Activated T-helper 1 cell treated with anti-CD3 and anti-CD28 coated beads, Interleukin-12 subunit alpha, Interleukin-12 subunit beta, Interleukin-2, Interleukin-4 antibody, amounts not matched to agents 30 ng/mL and 10 ng/mL and 1 ng/mL, durations not matched to agents 14 hours and 24 hours and 36 hours (primary cell): Measurements from ENCODE around the gene BUD13. TPM values are rescaled to one million over a fixed set of nuclear protein-coding genes. Genes with fewer than 3 reads are reported as not detected.

Experiments used
- DNase-seq: peaks from one replicate; pipeline ENCODE4 v3.0.0; 2021; ENCODE audit warnings: low spot score
- H3K27ac Mint-ChIP-seq: one replicate; pipeline ENCODE4 v1.8.0; 2021; ENCODE audit warnings: mild to moderate bottlenecking, mixed read lengths
- H3K27me3 Mint-ChIP-seq: one replicate; pipeline ENCODE4 v1.8.0; 2022; ENCODE audit warnings: mild to moderate bottlenecking, moderate library complexity, mixed read lengths; ENCODE audit not compliant: insufficient read depth
- H3K36me3 Mint-ChIP-seq: one replicate; pipeline ENCODE4 v1.8.0; 2021; ENCODE audit warnings: low read depth, mixed read lengths
- H3K4me1 Mint-ChIP-seq: one replicate; pipeline ENCODE4 v1.8.0; 2021; ENCODE audit warnings: low read depth, mixed read lengths
- H3K4me3 Mint-ChIP-seq: one replicate; pipeline ENCODE4 v1.8.0; 2021; ENCODE audit warnings: mild to moderate bottlenecking, moderate library complexity, mixed read lengths
- H3K9me3 Mint-ChIP-seq: one replicate; pipeline ENCODE4 v1.8.0; 2021; ENCODE audit warnings: mixed read lengths
- intact Hi-C: fragments of 100-400 bp; cut with micrococcal nuclease; formaldehyde crosslinking; loops from one replicate; pipeline ENCODE4 v1.15.1; 2024
- total RNA-seq: library from RNA; stranded (reverse); gene quantifications from 2 replicates; pipeline ENCODE4 v1.2.3, GENCODE V29; 2022

The BUD13 gene
- total RNA-seq, 1 donor from 2014 or later = 30.0 TPM

- no peak overlapping the region for H3K27ac Mint-ChIP-seq
- H3K4me1 Mint-ChIP-seq = peaks cover 12% of the 10 kb centered on the region
- no peak overlapping the region for H3K4me3 Mint-ChIP-seq
- peak; percentile 31 for DNase-seq
- H3K27me3 Mint-ChIP-seq = no peaks in the 10 kb centered on the region
- intact Hi-C loops = loop anchor here (1.0 kb wide), 3 partner anchors 104 to 494 kb away; no protein-coding TSS in a partner anchor
- no peaks in the 10 kb centered on the region for H3K36me3 Mint-ChIP-seq
- no peaks in the 10 kb centered on the region for H3K9me3 Mint-ChIP-seq
Measured at GRCh38 chr11:116732271-116733042, 40.3 kb downstream of the BUD13 start.

GRCh38 chr11:116731821-116732220, 41.0 kb downstream of the BUD13 start:
- H3K27ac Mint-ChIP-seq = no peak overlapping the region
- H3K9me3 Mint-ChIP-seq = no peaks in the 10 kb centered on the region
- peaks cover 12% of the 10 kb centered on the region for H3K4me1 Mint-ChIP-seq
- DNase-seq = no peak
- intact Hi-C loops = loop anchor here (1.0 kb wide), 3 partner anchors 104 to 494 kb away; no protein-coding TSS in a partner anchor
- no peaks in the 10 kb centered on the region for H3K36me3 Mint-ChIP-seq
- no peak overlapping the region for H3K4me3 Mint-ChIP-seq
- no peaks in the 10 kb centered on the region for H3K27me3 Mint-ChIP-seq

GRCh38 chr11:116731097-116731761, 41.6 kb downstream of the BUD13 start:
- no peak overlapping the region for H3K4me3 Mint-ChIP-seq
- no peaks in the 10 kb centered on the region for H3K36me3 Mint-ChIP-seq
- H3K9me3 Mint-ChIP-seq = no peaks in the 10 kb centered on the region
- DNase-seq = no peak
- intact Hi-C loops = no loop called here
- H3K27me3 Mint-ChIP-seq = no peaks in the 10 kb centered on the region
- H3K4me1 Mint-ChIP-seq = peaks cover 12% of the 10 kb centered on the region
- no peak overlapping the region for H3K27ac Mint-ChIP-seq

DNA sequence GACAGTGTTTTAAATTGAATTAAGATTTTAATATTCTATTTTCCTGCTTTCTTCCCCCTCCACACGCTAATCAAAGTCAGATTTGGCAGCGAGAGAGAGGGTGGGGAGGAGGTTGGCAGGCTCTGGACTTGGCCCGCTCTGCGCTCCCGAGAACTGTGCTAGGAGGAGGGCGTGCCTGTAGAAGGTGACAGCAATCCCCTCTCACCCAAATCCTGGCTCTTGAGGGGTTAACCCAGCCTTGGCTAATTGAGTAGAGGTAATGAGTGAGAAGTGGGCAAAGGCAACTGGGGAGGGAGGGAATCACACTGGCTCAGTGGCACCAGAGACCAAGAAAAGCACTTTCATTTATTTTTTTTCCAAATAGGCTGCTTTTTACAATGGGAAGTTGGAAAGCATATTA, 42.2 kb downstream of the BUD13 start:
- no peaks in the 10 kb centered on the region for H3K27me3 Mint-ChIP-seq
- intact Hi-C loops = no loop called here
- H3K9me3 Mint-ChIP-seq = no peaks in the 10 kb centered on the region
- no peak overlapping the region for H3K4me3 Mint-ChIP-seq
- peaks cover 12% of the 10 kb centered on the region for H3K4me1 Mint-ChIP-seq
- no peak for DNase-seq
- no peaks in the 10 kb centered on the region for H3K36me3 Mint-ChIP-seq
- H3K27ac Mint-ChIP-seq = no peak overlapping the region

DNA sequence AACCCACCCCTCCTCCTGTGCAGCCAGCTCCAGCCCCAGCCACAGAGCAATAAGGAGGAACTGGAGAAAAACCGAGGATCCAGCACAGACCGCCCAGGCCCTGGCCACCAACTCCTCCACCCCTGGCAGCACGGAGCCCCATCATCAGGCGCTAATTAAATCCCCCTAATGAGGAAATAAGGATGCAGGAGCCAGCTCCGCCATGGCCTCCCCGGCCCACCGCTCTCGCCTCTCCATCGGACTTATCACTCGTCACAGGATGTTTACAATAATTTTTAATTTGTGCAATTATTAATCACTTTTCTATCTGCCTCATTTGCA, 42.6 kb downstream of the BUD13 start:
- no peaks in the 10 kb centered on the region for H3K27me3 Mint-ChIP-seq
- no peaks in the 10 kb centered on the region for H3K36me3 Mint-ChIP-seq
- H3K4me1 Mint-ChIP-seq = peaks cover 12% of the 10 kb centered on the region
- intact Hi-C loops = no loop called here
- no peak overlapping the region for H3K27ac Mint-ChIP-seq
- H3K4me3 Mint-ChIP-seq = no peak overlapping the region
- H3K9me3 Mint-ChIP-seq = no peaks in the 10 kb centered on the region
- DNase-seq = no peak

- DNase-seq = no peak
- intact Hi-C loops = no loop called here
- Mint-ChIP-seq H3K4me3 (no peak overlapping the region), H3K9me3 (no peaks in the 10 kb centered on the region), H3K36me3 (no peaks in the 10 kb centered on the region), H3K4me1 (peaks cover 12% of the 10 kb centered on the region), H3K27me3 (no peaks in the 10 kb centered on the region), H3K27ac (no peak overlapping the region)
Measured at GRCh38 chr11:116729501-116730240, 43.1 kb downstream of the BUD13 start.

DNA sequence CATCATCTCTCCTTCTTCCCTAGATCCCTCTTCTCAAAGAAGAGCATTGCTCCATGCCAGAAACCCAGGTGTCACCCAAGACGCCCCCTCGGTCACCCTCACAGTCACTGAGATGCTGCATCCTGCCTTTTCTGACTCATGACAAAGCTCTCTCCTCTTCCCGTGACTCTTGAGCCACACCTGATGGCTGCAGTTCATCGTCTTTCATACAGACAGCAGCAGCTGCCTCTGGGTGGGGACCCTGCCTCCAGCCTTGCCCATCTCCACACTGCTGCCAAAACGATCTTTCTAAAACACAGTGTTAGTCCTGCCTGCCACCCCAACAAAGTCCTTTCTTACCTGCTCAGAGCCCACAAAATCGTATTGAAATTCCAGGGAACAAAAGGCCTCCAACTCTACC, 44.8 kb downstream of the BUD13 start:
- H3K36me3 Mint-ChIP-seq = no peaks in the 10 kb centered on the region
- peaks cover 4% of the 10 kb centered on the region for H3K4me1 Mint-ChIP-seq
- H3K9me3 Mint-ChIP-seq = no peaks in the 10 kb centered on the region
- H3K4me3 Mint-ChIP-seq = no peak overlapping the region
- no peak for DNase-seq
- intact Hi-C loops = no loop called here
- no peak overlapping the region for H3K27ac Mint-ChIP-seq
- H3K27me3 Mint-ChIP-seq = peaks cover 4% of the 10 kb centered on the region

DNA sequence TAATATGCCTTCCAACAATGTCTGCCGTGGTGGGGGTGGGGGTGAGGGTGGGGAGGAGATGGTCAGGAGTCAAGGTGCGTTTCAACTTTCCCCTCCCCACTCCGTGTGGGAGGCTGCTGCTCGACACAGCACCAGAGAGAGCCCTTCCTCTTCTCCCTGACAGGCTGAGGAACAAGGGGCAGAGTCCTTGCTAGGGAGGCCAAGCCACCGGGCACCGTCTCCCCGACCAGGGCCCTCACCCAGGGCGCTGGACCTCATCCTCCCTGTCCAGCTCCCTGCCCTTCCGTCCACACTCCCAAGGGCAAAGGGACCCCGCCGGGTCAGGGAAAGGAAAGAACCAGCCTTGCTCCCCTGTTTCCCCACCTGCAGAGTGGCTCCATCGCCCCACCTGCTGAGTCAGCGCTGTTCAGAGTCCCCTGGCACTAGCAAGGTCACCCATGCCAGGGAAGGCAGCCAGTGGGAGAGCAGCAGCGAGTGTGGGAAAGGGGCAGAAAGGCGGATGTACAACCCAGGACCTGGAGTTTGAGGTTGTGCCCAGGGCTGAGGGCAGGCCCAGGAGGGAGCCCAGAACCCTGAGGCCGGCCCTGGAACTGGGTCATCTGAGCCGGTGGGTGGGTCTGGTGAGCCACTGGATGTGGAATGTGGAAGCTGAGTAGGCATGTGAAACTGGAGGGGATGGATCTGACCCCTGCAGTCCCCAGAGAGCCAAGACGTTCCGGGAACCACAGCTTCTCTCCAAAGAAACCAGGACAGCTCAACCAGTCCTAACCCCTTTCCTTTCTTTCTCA, 47.2 kb downstream of the BUD13 start:
- no peak overlapping the region for H3K4me3 Mint-ChIP-seq
- no peaks in the 10 kb centered on the region for H3K9me3 Mint-ChIP-seq
- H3K27ac Mint-ChIP-seq = no peak overlapping the region
- intact Hi-C loops = no loop called here
- H3K27me3 Mint-ChIP-seq = peaks cover 5% of the 10 kb centered on the region
- no peaks in the 10 kb centered on the region for H3K36me3 Mint-ChIP-seq
- no peaks in the 10 kb centered on the region for H3K4me1 Mint-ChIP-seq
- no peak for DNase-seq

DNA sequence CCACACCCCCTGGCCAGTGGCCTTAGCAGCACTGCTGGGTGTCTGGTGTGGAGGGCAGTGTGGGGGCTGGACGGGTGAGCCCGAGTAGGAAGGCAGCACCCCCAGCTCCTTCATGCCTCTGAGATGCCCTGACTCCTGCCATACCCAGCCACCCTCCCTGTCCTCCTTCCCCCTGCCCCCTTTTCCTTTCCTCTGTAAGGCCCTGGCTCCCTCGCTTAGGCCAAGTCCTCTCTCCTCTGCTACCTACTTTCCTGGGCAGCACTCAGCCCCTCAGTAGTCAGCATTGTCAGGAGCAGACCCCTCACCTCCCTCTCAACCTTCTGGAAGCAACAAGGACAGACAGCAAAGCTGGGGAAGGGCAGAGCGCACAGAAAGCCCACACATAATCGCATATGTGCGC, 48.0 kb downstream of the BUD13 start:
- peaks cover 5% of the 10 kb centered on the region for H3K27me3 Mint-ChIP-seq
- H3K27ac Mint-ChIP-seq = no peak overlapping the region
- intact Hi-C loops = no loop called here

GRCh38 chr11:116723511-116723910, 49.3 kb downstream of the BUD13 start:
- intact Hi-C loops = no loop called here
- Mint-ChIP-seq H3K27me3 (peaks cover 5% of the 10 kb centered on the region), H3K36me3 (no peaks in the 10 kb centered on the region), H3K9me3 (no peaks in the 10 kb centered on the region), H3K27ac (no peak overlapping the region), H3K4me3 (no peak overlapping the region), H3K4me1 (no peaks in the 10 kb centered on the region)
- no peak for DNase-seq

More for the DNA sequence above, 48.0 kb downstream of the BUD13 start:
- H3K4me3 Mint-ChIP-seq = no peak overlapping the region
- DNase-seq = no peak
- H3K36me3 Mint-ChIP-seq = no peaks in the 10 kb centered on the region
- H3K4me1 Mint-ChIP-seq = no peaks in the 10 kb centered on the region
- H3K9me3 Mint-ChIP-seq = no peaks in the 10 kb centered on the region

DNA sequence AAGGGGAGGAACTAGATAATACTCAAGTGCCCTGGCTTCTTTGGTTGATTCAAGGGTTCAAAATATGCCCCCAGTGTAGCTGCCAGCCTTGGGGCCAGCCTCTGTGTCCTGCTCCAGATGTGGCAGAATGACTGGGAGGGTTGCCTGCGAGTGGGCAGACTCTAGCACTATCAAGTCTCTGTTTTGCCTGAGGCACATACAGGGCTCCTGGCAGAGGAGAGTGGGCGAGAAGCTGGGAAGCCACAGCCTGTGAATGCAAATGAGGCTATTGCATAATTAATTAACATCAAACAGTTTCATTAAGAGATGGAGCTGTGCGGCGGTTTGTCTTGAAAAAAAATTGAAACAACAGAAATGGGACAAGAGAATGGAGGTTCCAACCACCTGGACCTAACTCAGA, 50.8 kb downstream of the BUD13 start:
- no peak for DNase-seq
- Mint-ChIP-seq H3K4me3 (no peak overlapping the region), H3K27ac (no peak overlapping the region), H3K36me3 (no peaks in the 10 kb centered on the region), H3K4me1 (no peaks in the 10 kb centered on the region), H3K27me3 (peaks cover 5% of the 10 kb centered on the region), H3K9me3 (no peaks in the 10 kb centered on the region)
- intact Hi-C loops = no loop called here

DNA sequence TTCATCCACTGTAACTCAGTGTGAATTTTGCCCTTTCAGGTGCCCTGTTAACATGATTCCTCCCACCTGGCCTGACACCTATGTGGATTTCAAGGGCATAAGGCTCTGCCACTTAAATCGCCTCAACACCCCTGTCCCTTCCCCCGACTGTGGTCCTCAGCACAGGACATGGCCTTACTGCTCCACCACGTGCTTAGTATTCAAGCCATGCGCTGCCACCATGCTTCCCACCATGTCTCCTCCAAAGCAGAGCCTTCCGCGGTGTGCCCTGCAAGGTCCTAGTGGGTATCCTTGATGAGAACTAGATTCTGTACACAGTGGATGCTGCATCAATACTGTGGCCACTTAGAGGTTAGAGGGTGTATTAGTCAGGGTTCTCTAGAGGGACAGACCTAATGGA, 51.9 kb downstream of the BUD13 start:
- DNase-seq = no peak
- no peak overlapping the region for H3K27ac Mint-ChIP-seq
- intact Hi-C loops = no loop called here
- no peaks in the 10 kb centered on the region for H3K36me3 Mint-ChIP-seq
- no peaks in the 10 kb centered on the region for H3K4me1 Mint-ChIP-seq
- no peaks in the 10 kb centered on the region for H3K9me3 Mint-ChIP-seq
- H3K4me3 Mint-ChIP-seq = no peak overlapping the region
- H3K27me3 Mint-ChIP-seq = peaks cover 5% of the 10 kb centered on the region
